T-helper 9 cell (primary cell): Measurements from ENCODE around the gene BCAS2.

Experiments
- DNase-seq: peaks from one replicate; pipeline ENCODE4 v3.0.0-alpha.2; 2020

The BCAS2 gene

DNA sequence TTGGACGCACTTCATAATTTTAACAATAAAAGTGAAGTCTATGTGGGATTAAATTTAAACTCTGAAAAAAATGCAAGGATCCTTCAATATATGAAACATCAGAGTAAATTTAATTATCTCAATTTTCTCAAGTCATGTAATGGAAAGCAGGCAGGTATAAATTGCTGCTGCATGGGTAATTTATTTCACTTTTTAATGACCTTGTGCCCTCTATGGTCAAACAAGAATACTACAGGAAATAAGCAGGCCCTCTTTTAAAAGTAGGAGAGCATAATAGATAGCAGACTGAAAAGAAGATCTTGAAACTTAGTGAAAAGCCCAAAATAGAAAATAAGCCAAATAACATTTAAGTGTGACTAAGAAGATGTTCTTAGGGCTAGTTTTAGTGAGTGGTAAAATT is 22.9 kb downstream of the BCAS2 start:
- DNase-seq, result no peak

DNA sequence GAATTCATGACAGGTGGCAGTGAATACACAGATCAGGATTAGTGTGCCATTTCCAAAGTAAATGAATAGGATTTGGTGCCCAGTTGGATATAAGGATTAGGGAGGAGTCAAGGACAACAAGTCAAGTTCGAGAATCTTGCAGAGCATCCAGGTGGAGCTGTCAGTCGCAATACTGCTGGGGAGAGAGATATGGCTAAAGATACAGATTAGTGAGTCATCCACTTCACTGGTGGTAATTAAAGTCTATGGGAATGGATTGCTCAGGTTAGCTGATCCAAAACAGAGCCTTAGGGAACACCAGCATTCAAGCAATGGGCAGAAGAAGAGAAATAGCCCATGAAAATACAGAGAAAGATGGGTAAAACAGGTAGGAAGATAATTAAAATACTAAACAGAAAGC is 26.8 kb downstream of the BCAS2 start:
- no peak for DNase-seq

DNA sequence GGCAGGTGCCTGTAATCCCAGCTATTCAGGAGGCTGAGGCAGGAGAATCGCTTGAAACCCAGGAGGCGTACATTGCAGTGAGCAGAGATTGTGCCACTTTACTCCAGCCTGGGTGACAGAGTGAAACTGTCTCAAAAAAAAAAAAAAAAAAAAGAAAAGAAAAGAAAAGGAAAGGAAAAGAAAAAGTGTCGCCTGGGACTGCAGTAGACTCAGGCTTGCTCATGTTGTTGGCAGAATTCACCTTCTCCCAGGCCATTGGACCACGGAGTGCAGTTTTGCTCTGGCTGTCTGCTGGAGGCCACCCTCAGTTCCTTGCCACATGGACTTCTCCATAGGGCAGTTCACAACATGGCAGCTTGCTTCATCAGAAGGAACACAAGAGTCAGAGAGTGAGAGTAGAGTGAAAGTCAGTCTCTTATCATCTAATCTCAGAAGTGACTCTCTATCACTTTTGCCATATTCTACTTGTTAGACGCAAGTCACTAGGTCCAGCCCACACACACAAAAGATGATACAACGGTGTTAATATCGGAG is 29.2 kb downstream of the BCAS2 start:
- DNase-seq, result no peak

DNA sequence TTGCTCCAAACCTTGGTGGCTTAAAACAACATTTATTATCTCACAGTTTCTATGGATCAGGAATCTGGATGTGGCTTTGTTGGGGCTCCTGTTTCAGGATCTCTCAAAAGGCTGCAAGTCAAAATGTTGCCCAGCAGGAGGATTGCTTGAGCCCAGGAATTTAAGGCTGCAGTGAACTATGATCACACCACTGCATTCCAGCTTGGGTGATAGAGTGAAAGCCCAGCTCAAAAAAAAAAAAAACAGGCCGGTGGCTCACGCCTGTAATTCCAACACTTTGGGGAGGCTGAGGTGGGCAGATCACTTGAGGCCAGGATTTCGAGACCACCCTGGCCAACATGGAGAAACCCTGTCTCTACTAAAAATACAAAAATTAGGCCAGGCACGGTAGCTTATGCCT is 30.0 kb downstream of the BCAS2 start:
- no peak for DNase-seq

DNA sequence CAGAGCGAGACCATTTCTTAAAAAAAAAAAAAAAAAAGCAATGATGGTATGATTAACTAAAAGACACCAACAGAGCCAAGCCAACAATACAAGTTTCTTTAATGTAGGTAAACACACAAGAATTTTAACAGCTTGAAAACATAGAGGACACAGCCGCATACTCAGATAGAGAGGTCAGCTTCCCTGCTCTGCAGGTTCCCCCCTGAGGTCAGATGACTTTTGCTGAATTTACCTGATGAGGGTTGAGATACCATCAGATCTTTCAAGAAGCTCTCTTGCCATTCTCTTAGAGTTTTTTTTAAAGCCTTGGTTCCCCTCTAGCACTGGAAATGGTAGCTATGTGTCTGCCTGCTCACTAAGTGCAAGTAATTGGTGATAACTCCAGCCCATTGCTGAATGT is 31.1 kb downstream of the BCAS2 start:
- no peak for DNase-seq

DNA sequence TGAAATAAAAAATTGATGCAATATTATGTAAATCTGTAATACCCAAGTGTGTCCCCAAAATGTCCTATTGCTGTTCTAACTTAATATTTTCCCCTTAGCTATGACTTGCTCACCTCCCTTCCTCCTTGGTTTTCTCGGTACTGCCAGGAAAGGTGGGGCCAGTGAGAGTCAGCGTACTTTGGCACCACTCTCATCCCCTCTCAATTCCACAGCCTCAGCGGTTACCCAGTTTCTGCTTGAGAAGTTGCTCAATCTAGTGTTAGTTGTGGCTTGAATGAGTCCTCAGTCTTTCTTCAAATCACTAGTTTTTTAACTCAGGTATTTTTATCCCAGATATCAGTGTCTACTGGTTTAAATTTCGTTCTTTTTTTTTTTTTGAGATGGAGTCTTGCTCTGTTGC is 32.3 kb downstream of the BCAS2 start:
- DNase-seq, result no peak

DNA sequence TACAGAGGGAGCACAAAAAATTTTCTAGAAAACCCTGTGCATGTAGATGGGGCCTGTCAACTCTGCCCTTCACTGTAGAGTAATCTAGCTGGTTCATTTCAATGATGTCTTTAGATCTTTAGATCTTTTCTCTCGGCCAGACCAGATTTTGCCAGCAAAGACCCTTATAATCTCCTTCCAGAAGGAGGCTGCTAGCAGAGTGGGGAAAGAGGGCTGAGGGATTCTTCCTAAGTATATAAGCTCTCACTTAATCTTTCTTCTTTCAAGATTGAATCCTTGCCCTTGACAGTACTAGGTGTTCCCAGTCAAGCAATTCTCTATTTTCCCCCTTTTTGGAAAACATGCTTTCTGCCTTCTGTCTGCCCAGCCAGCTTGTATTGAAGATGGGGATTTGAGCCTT is 34.3 kb downstream of the BCAS2 start:
- DNase-seq, result no peak

DNA sequence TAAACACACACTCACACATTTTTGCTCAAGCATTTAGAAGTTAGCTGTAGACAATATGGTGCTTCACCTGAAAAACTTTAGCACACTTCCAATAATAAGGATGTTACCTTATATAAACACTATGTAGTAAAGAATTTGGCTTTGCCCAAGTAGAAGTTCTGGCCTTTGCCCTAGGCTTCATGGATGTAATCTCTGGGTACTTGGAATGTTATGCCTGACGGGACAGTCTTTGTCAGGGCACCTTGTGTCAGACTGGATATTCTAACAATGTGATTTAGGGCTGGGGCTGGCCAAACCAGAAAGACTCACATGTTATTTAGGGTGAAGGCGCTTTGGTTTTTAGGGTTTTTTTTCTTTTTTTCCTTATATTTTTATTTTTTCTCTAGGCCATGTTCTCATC is 35.6 kb downstream of the BCAS2 start:
- DNase-seq, result no peak

DNA sequence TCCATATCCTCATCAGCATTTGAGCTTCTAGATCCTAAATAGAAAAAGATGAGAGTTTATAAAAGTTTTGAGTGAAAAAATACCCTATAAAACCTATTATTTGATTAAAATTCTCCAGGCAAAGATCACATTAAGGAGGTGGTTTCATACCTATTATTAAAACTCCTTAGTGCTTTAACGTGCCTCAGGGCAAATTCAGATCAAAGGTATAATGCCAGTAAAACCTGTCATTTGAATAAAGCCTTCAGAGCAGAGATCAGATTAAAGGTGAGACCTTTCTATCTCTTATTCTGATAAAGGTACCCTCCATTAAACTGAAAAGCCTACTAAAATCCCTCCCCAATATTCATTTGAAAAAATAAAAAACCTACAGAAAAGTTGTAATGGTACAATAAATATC is 36.1 kb downstream of the BCAS2 start:
- no peak for DNase-seq

DNA sequence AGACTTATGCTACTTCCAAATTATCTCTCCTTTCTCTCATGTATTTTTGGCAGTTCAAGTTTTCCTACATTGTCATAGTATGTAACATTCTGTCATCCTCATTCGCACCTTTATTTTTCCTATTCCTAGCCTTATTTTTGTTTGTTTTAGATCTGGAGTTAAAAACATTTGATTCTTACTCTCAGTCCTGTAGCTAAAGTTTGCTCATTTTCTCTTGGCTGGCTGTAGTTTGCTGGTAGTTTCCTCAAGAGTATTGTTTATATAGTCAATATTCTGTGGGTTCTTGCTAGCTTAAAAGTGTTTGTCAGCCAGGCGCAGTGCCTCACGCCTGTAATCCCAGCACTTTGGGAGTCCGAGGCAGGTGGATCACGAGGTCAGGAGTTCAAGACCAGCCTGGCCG is 40.6 kb downstream of the BCAS2 start:
- DNase-seq, result no peak

DNA sequence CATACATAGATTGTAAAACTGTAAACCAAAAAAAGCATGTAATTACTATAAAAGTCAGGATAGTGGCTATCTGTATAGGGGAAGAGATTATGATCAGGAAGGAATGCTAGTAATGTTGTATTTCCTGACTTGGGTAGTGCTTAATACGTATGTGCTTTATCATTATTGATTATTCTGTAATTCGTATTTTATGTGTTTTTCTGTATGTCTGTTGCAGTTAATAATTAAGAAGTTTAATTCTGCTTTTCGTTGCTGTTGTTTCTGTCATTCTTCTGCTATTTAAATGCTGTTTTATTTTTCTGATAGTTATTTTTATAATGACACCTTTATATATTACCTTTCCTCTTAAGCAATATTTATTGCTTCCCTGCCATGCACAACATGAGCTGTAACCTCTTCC is 41.1 kb downstream of the BCAS2 start:
- DNase-seq, result no peak

DNA sequence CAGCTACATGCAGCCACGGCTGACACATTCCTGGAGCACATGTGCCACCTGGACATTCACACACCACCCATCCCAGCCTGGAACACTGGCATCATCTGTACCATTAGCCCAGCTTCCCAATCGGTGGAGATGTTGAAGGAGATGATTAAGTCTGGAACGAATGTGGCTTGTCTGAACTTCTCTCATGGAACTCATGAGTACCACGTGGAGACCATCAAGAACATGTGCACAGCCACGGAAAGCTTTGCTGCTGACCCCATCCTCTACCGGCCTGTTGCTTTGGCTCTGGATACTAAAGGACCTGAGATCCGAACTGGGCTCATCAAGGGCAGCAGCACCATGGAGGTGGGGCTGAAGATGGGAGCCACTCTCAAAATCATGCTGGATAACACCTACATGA is 45.4 kb downstream of the BCAS2 start:
- no peak for DNase-seq

DNA sequence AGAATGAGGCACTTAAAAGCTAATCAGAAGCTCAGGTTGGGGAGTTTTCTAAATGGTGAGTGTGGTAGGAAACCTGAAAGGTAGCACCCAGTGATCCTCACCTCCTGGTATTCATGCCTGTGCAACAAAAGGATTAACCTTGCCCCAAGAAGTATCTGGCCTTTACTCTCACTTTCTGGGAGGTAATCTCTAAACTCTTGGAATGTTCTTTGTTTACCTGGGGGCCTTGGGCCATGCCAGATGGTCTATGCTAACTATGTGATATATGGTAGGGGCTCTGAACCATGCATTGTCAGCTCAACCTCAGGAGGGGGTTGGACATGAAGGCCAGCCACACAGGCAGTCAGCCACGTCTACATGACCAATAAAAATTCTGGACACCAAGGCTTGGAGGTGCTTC is 46.0 kb downstream of the BCAS2 start:
- DNase-seq, result no peak

DNA sequence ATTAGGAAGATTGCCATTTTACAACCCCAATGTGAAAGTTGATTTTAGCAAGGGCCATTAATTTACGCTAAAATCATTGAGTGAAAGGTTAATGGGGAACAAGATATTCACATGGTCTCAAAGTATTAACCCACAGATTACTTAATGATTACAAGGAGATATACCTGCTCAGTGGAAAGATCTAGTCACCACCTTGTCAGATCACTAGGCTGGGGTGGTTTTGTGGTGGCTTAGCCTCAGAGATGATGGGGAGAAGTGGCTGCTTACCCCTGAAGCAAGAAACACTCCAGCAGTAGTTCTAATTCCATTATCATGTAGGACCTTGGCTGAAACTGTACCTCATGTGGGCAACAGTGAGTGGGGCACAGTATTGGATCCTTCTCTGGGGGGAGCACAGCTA is 50.3 kb downstream of the BCAS2 start:
- no peak for DNase-seq

DNA sequence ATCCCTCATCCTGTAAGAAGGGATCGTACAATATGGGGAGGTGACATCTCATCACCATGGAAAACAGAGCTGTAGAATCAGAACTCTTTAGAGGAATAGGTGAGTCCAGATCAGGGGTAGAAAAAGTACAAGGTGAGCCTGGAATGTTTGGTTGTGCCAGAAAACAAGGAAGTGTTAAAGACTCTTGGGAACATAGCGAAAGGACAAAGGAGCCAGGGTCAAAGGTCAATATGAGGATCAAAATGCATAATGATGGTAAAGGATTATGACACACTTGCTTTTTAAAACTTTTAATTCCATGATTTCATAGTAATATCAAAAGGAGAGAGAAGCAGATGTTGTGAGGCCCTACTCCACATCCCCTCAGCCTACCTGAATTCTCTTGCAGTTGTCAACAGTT is 51.2 kb downstream of the BCAS2 start:
- DNase-seq, result no peak

DNA sequence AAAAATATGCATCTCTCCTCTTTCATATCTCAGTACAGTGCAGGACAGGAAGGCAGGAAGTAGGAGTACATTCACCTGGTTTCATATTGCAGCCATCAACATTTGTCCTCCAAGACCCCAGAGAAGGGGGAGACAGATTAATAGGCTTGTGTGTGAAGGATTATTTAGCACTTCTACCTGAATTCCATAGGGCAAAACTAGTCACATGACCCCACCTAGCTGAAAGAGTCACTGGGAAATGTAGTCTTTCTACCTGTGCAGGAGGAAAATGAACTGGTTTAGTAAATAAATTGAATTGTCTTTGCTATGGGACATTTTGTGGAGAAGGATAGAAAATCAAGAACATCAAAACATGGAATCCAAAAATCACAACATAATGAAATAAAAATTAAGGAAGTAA is 56.5 kb downstream of the BCAS2 start:
- no peak for DNase-seq

DNA sequence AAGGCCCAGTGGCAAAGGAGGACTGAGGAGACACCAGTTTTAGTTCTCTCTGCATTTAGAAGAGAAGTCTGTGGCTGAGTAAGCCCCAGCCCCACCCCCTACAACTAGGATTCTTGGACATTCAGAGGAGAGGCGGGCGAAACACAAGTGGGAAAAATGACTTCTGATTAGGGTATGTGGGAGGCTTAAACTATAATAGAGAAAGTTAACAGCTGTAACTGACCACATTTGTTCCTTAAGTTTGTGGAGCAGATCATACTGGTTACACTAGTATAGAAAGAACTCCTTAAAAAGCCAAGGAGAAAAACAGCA is 59.2 kb downstream of the BCAS2 start:
- no peak for DNase-seq

DNA sequence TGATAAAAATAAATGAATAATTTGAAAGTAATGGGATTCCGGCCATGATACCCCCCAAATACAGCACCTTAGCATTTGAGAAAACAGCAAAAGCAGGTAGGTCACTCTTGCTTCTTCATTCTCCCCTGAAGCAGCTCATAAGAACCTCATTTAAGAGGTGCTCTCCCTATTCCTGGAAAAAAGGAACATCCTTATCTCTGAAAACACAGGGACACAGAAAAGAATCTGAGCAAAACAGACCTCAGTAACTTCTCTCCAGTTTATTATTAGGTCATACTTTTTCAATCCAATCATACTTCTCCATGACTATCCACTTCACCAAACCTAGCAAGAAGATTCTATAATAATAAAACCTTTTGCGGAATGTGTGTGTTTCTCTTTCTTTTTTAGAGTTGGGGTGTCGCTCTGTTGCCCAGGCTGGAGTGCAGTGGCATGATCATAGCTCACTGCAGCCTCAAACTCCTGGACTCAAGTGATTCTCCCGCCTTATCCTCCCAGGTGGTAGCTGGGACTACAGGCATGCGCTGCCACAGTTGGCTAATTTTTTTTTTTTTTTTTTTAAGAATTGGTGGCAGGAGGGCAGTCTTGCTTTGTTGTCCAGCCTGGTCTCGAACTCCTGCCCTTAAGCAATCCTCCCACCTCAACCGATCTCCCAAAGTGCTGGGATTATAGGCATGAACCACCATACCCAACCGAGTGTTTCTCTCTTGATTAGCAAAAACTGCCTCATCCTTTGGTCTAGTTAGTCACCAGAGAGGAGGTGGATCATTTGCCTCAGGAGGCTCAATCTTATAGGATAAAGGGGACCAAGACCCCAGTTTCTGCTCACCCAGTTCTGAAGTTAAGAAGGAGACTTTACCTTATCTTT is 59.8 kb downstream of the BCAS2 start:
- DNase-seq, result no peak
